GM19239 (cell line): ENCODE measurements around the gene RPS2.
"Not testable (repeated sequence)": the region's sequence is repeated elsewhere in the genome, so short reads cannot be mapped to it uniquely, and the experiment has no call there.

ENCODE experiments used
- DNase-seq: peaks from one replicate; pipeline ENCODE4 v3.0.0; 2011; ENCODE audit warnings: low spot score; ENCODE audit not compliant: insufficient read length
- FAIRE-seq: peaks from 2 replicates; lab custom pipeline; 2011; peaks lifted over from hg19 to GRCh38; lab: Jason Lieb, UNC

The RPS2 gene

GRCh38 chr16:1929105-1929504, 35.5 kb downstream of the RPS2 start:
- DNase-seq (no peak), FAIRE-seq (no peak)

DNA sequence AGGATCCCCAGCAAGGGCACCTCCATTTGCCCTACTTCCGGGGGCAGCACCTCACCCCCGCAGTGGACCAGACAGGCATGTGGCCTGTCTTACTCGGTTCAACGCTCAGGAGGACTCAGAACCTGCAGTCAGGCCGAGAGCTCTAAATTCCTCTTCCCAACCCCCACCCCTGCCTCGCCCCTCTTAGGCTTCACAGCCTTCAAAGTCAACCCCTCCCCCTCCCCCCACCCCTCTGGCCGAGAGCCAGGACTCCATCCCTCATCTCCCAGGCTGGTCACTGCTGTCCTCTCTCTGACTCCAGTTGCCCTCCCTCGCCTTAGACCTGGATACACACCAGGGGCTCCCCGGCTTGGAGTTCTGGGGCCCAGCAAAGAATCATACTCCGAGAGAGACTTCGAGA, 38.4 kb downstream of the RPS2 start:
- no peak for FAIRE-seq
- no peak for DNase-seq

- no peak for DNase-seq
- no peak for FAIRE-seq
These were observed 40.5 kb downstream of the RPS2 start for GRCh38 chr16:1924095-1924494.

- DNase-seq (no peak), FAIRE-seq (no peak)
These were observed 41.2 kb downstream of the RPS2 start for GRCh38 chr16:1923299-1924034.

DNA sequence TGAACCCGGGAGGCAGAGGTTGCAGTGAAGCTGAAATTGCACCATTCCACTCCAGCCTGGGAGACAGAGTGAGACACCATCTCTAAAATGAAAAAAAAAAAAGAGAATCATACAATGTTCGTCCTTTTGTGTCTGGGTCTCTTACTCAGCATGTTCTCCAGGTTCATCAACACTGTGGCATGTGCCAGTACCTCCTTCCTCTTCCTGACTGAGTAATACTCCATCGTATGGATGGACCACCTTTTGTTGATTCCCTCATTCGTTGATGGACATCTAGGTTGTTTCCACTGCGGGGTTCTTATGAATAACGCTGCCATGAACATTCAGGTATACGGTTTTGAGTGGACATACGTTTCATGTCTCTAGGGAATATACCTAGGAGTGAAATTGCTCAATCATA, 42.3 kb downstream of the RPS2 start:
- FAIRE-seq: no peak
- no peak for DNase-seq

DNA sequence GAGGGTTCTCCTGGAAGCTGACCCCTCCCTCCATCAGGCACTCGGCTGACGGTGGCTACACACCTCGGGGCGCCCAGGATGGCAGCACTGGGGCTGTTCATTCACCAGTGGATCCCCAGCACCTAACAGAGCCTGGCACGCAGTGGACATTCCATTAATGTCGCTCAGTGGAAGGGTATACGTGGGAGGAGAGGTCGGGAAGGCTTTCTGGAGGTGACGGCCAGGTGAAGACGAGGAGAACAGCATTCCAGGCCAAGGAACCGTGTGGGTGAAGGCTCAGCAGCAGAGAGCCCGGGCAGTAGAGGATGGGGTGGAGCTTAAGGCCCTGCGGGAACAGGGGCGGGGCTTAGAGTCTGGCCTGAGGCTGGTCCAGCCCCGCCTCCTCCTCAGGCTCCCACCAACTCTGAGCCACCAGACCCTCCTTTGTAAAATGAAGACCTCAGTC, 43.9 kb downstream of the RPS2 start:
- FAIRE-seq: no peak
- no peak for DNase-seq

DNA sequence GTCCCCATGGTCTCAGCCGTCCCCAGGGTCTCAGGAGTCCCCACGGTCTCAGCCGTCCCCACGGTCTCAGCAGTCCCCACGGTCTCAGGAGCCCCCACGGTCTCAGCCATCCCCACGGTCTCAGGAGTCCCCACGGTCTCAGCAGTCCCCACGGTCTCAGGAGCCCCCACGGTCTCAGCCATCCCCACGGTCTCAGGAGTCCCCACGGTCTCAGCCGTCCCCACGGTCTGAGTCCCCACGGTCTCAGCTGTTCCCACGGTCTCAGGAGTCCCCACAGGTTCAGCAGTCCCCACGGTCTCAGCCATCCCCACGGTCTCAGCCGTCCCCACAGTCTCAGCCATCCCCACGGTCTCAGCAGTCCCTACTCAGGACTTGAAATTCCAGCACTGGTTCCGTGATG, 44.5 kb downstream of the RPS2 start:
- not testable (repeated sequence) for DNase-seq, FAIRE-seq

DNA sequence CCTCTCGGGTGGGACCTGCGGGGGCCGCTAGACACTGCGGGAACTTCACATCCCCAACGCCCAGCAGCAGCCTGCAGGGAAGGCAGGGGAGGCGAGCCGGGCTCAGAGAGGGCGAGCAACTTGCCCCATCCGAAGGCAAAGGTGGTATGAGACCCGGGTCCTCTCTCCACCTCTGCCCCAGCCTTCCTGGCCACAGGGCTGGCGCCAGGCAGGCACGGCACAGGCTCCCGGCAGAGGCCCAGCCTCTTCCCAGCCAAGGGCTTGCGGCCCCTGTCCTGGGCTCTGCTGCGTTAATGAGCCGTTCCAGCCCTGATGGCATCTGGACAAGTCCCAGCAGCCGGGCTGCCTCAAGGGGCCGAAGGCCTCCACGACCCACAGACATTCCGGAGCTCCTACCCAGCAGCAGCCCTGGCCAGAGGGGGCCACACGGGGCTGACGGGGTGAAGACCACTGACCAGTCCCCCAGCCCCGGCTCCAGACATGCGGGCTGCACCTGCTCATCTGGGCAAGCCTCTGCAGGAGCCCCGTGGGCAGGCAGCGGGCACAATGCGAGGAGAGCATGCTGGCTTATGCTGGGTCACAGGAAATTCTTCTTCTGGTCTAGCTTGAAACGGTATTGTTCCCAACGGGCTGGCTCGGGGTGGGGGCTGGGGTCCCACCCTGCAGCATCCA, 45.2 kb downstream of the RPS2 start:
- no peak for FAIRE-seq
- no peak for DNase-seq

GRCh38 chr16:1918351-1919326, 46.0 kb downstream of the RPS2 start, which contains the start of gene HS3ST6:
Gene HS3ST6, minus strand, starts transcription at chr16:1918415. Its CDS starts 92 bp downstream, at chr16:1918323.
- DNase-seq: no peak
- FAIRE-seq: no peak

DNA sequence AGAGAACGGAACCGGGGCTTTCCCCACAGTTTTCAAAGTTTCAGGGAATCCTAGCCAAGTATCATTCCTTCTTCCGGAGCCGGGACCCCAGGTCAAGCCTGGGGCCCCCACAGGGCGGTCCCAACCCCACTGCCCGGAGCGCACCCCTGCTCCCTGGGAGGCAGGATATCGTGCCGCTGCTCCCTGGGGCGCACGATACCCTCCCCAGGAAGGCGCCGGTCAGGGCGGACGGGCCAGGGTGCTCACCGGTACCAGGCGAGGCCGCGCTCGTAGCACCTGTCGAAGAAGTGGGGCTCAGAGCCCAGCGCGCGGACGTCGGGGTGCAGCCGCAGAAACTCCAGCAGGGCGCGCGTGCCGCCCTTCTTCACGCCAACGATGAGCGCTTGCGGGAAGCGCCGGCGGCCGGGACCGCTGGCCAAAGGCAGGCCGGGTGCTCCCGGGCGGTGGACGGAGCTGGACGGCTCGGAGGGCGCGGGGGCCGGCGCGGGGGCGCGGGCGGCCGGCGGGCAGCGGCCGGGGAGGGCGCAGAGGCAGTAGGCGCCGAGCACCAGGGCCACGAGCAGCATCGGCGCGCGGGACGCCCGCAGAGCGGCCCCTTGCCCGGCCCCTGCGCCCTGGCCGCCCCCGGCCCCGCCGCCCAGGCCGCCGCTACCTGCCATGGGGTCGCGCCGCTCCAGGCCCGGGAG, 46.8 kb downstream of the RPS2 start:
- DNase-seq (no peak), FAIRE-seq (no peak)

DNA sequence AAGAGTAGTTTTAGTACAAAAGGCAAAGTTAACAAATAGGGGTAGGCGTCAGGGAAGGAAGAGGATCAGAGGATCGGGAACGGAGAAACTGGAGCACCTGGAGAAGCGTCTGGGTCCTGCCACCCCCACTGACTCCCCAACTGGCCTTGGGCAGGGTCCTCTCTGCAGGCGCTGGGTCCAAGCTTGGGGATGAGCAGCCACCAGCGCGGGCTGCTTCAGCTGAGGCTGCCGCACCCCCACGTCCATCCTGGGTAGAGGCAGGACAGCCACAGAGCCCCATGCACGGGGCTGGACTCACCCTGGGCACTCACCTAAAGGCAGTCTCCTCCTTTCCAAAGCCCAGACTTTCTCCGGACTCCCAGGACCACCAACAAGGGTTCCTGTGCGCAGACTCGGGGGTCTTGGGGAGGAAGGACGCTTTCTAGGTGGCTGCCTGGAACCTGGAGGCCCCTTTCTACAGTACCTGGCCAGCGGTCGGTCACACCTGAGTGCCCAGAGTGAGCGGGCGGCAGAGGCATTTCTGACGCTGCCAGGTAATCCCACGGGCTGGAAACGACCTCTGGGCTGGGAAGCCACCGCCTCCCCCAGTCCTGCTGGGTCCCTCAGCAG, 47.5 kb downstream of the RPS2 start:
- DNase-seq (no peak), FAIRE-seq (no peak)

DNA sequence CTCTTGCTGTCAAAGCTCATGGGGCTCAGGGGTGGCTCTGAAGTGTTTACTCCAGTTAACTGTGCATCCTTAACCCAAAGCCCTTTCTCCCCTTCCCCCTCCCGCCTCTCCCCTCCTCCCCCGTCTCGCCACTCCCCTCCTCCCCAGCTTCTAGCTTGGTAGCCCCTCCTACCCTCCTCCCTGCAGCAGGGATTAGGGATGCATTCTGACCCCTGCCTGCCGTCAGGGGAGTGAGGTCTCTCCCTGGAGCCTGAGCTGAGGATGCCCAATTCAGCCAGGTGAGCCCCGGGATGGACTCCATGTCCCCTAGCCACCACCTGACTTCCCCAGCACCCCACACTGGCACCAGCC, 48.0 kb downstream of the RPS2 start:
- FAIRE-seq: no peak

GRCh38 chr16:1915732-1916639, 48.6 kb downstream of the RPS2 start:
- no peak for FAIRE-seq
- no peak for DNase-seq

More for the DNA sequence above, 48.0 kb downstream of the RPS2 start:
- no peak for DNase-seq

GRCh38 chr16:1914988-1915387, 49.6 kb downstream of the RPS2 start:
- DNase-seq (no peak), FAIRE-seq (no peak)

- FAIRE-seq: no peak
These were observed 50.5 kb downstream of the RPS2 start for GRCh38 chr16:1914084-1914608.

GRCh38 chr16:1913327-1914083, 51.1 kb downstream of the RPS2 start:
- FAIRE-seq: no peak
- no peak for DNase-seq

More at GRCh38 chr16:1914084-1914608, 50.5 kb downstream of the RPS2 start:
- DNase-seq: no peak

- FAIRE-seq: no peak
These were observed 52.4 kb downstream of the RPS2 start for GRCh38 chr16:1912215-1912543.

More at GRCh38 chr16:1912215-1912543, 52.4 kb downstream of the RPS2 start:
- no peak for DNase-seq
